Endodermal cell (in vitro differentiated cells): Measurements from ENCODE around the gene DDC. TPM values are rescaled to one million over a fixed set of nuclear protein-coding genes. Genes with fewer than 3 reads are reported as not detected.

Experiments used
- DNase-seq: peaks from one replicate; pipeline ENCODE4 v3.0.0-alpha.2; 2017
- H3K27ac ChIP-seq: 2 replicates; pipeline ENCODE4 v1.5.1; 2013; ENCODE audit warnings: mild to moderate bottlenecking, low read depth, low read length, moderate library complexity
- H3K27me3 ChIP-seq: 2 replicates; pipeline ENCODE4 v1.6.1; 2013; ENCODE audit warnings: mild to moderate bottlenecking, low read length, moderate library complexity; ENCODE audit not compliant: insufficient read depth, control insufficient read depth, poor library complexity, severe bottlenecking
- H3K36me3 ChIP-seq: 2 replicates; pipeline ENCODE4 v1.7.0; 2013; ENCODE audit warnings: mild to moderate bottlenecking, low read length, moderate library complexity; ENCODE audit not compliant: control insufficient read depth, insufficient read depth
- H3K4me1 ChIP-seq: one replicate; pipeline ENCODE4 v1.7.0; 2013; ENCODE audit warnings: low read length; ENCODE audit not compliant: control insufficient read depth, insufficient read depth
- H3K4me3 ChIP-seq: 2 replicates; pipeline ENCODE4 v1.5.1; 2013; ENCODE audit warnings: mild to moderate bottlenecking, low read length, moderate library complexity
- H3K9ac ChIP-seq: 2 replicates; pipeline ENCODE4 v1.6.1; 2013; ENCODE audit warnings: mild to moderate bottlenecking, low read length, moderate library complexity; ENCODE audit not compliant: poor library complexity, severe bottlenecking; ENCODE audit errors: extremely low read depth
- H3K9me3 ChIP-seq: 2 replicates; pipeline ENCODE4 v1.6.1; 2013; ENCODE audit warnings: mild to moderate bottlenecking, low read length, moderate library complexity; ENCODE audit not compliant: control insufficient read depth
- H3K27ac Mint-ChIP-seq: 2 replicates; pipeline ENCODE4 v1.8.0; 2020; ENCODE audit warnings: mixed read lengths
- H3K27me3 Mint-ChIP-seq: 2 replicates; pipeline ENCODE4 v1.8.0; 2021; ENCODE audit warnings: mild to moderate bottlenecking, mixed read lengths; ENCODE audit not compliant: insufficient read depth
- H3K36me3 Mint-ChIP-seq: 2 replicates; pipeline ENCODE4 v1.8.0; 2020; ENCODE audit warnings: low read depth, mixed read lengths
- H3K4me1 Mint-ChIP-seq: 2 replicates; pipeline ENCODE4 v1.8.0; 2020; ENCODE audit warnings: mixed read lengths
- H3K4me3 Mint-ChIP-seq: 2 replicates; pipeline ENCODE4 v1.8.0; 2020; ENCODE audit warnings: mild to moderate bottlenecking, moderate library complexity, mixed read lengths
- H3K9me3 Mint-ChIP-seq: 2 replicates; pipeline ENCODE4 v1.8.0; 2020; ENCODE audit warnings: mild to moderate bottlenecking, mixed read lengths
- CTCF ChIP-seq: fragments of 200-600 bp; sonication (generic); conservative IDR thresholded peaks from 2 replicates; pipeline ENCODE4 v1.5.0; 2021; ENCODE audit warnings: antibody characterized with exemption, mild to moderate bottlenecking
- WGBS, 2 experiments: methylation state at CpG; one replicate each; pipeline versions ENCODE4 v1.1.5 to v1.1.7; 2013; ENCODE audit warnings: missing lambda C conversion rate in 2 of 2, mixed read lengths in 1 of 2; ENCODE audit not compliant: insufficient coverage in 1 of 2, insufficient read length in 1 of 2; 5-methylcytosine and 5-hydroxymethylcytosine counted together
- total RNA-seq, 2 donors: library from RNA; stranded (reverse); fragmentation: NEBNext Ultra II Directional in 1 of 2; extraction: Animal tissue kit (Norgen Biotek cat#: 25700) in 1 of 2; gene quantifications; 2 replicates in 1 of 2; 3 replicates in 1 of 2; pipeline ENCODE4 v1.2.1, GENCODE V29; 2021

Gene DDC
- total RNA-seq, 2 donors from 2014 or later, result 1.1 TPM

- H3K9ac ChIP-seq, result no peak overlapping the region
- H3K27ac ChIP-seq, result no peak overlapping the region
- H3K27me3 ChIP-seq, result no peaks in the 10 kb centered on the region
- 76 to 83% methylated on average over 2 to 3 of the region's 4 CpGs for WGBS, 2 experiments
- TF ChIP-seq CTCF, result no peak
- no peak overlapping the region for H3K4me3 Mint-ChIP-seq
- H3K9me3 ChIP-seq, result no peaks in the 10 kb centered on the region
- H3K27ac Mint-ChIP-seq, result no peak overlapping the region
- peaks cover 6% of the 10 kb centered on the region for H3K4me1 ChIP-seq
- H3K4me3 ChIP-seq, result no peak overlapping the region
- no peak for DNase-seq
- peaks cover 2% of the 10 kb centered on the region for H3K36me3 Mint-ChIP-seq
- peaks cover 15% of the 10 kb centered on the region for H3K4me1 Mint-ChIP-seq
- H3K27me3 Mint-ChIP-seq, result no peaks in the 10 kb centered on the region
- H3K9me3 Mint-ChIP-seq, result no peaks in the 10 kb centered on the region
- no peaks in the 10 kb centered on the region for H3K36me3 ChIP-seq
These were observed 133.4 kb downstream of the DDC start for GRCh38 chr7:50431722-50432305.

GRCh38 chr7:50431316-50431715 lies 133.9 kb downstream of the DDC start:
- no peak for TF ChIP-seq CTCF
- H3K27ac Mint-ChIP-seq, result no peak overlapping the region
- Histone ChIP-seq H3K4me3 (no peak overlapping the region), H3K27ac (no peak overlapping the region), H3K9ac (no peak overlapping the region), H3K27me3 (no peaks in the 10 kb centered on the region), H3K9me3 (no peaks in the 10 kb centered on the region), H3K36me3 (no peaks in the 10 kb centered on the region), H3K4me1 (peaks cover 6% of the 10 kb centered on the region)
- DNase-seq, result no peak
- no peak overlapping the region for H3K4me3 Mint-ChIP-seq
- H3K4me1 Mint-ChIP-seq, result peaks cover 18% of the 10 kb centered on the region
- no peaks in the 10 kb centered on the region for H3K36me3 Mint-ChIP-seq
- H3K9me3 Mint-ChIP-seq, result no peaks in the 10 kb centered on the region
- 73 to 84% methylated on average over 2 of the region's 2 CpGs for WGBS, 2 experiments
- no peaks in the 10 kb centered on the region for H3K27me3 Mint-ChIP-seq

GRCh38 chr7:50428911-50429310 lies 136.3 kb downstream of the DDC start:
- Mint-ChIP-seq H3K36me3 (no peaks in the 10 kb centered on the region), H3K4me3 (no peak overlapping the region), H3K27me3 (no peaks in the 10 kb centered on the region), H3K27ac (no peak overlapping the region), H3K4me1 (peaks cover 18% of the 10 kb centered on the region), H3K9me3 (no peaks in the 10 kb centered on the region)
- Histone ChIP-seq H3K27me3 (no peaks in the 10 kb centered on the region), H3K27ac (no peak overlapping the region), H3K36me3 (no peaks in the 10 kb centered on the region), H3K9ac (no peak overlapping the region), H3K4me1 (peaks cover 6% of the 10 kb centered on the region), H3K9me3 (no peaks in the 10 kb centered on the region), H3K4me3 (no peak overlapping the region)
- DNase-seq, result no peak
- 70 to 87% methylated on average over 2 to 3 of the region's 3 CpGs for WGBS, 2 experiments
- no peak for TF ChIP-seq CTCF
